Upper lobe of right lung (tissue), 1 donor: ENCODE results near the gene RPL27A. TPM values are rescaled to one million over a fixed set of nuclear protein-coding genes. Genes with fewer than 3 reads are reported as not detected.

Experiments
- ATAC-seq: fragments of 200-7000 bp; cut with Tn5 transposase; one replicate; pipeline ENCODE4 v1.9.1; 2020; ENCODE audit warnings: mild to moderate bottlenecking, moderate library complexity
- DNase-seq: peaks from one replicate; pipeline ENCODE4 v3.0.0-alpha.2; 2020
- H3K27ac ChIP-seq: fragments of 200-600 bp; one replicate; pipeline ENCODE4 v1.8.0; 2022
- H3K27me3 ChIP-seq: fragments of 200-600 bp; one replicate; pipeline ENCODE4 v1.8.0; 2022; ENCODE audit warnings: mild to moderate bottlenecking
- H3K36me3 ChIP-seq: fragments of 200-600 bp; one replicate; pipeline ENCODE4 v1.8.0; 2022
- H3K4me1 ChIP-seq: fragments of 200-600 bp; one replicate; pipeline ENCODE4 v1.8.0; 2022
- H3K4me3 ChIP-seq: fragments of 200-600 bp; one replicate; pipeline ENCODE4 v1.8.0; 2022; ENCODE audit warnings: mild to moderate bottlenecking
- H3K9me3 ChIP-seq: fragments of 200-600 bp; one replicate; pipeline ENCODE4 v1.8.0; 2022
- CTCF ChIP-seq: fragments of 200-600 bp; IDR thresholded peaks from one replicate; pipeline ENCODE4 v1.8.0; 2022; ENCODE audit warnings: antibody characterized with exemption
- intact Hi-C: fragments of 100-400 bp; cut with DNase I; formaldehyde crosslinking; loops from one replicate; pipeline ENCODE4 v1.11.0; 2022
- total RNA-seq: library from RNA; stranded (reverse); fragmentation: NEBNext Ultra II Directional; extraction: Animal tissue kit (Norgen Biotek cat#: 25700); gene quantifications from one replicate; pipeline ENCODE4 v1.2.1, GENCODE V29; 2021
- donor health status: DM: no; HTN: yes; CAD: no; lungs with severe emphysema.

Gene RPL27A
- total RNA-seq, 1 donor from 2014 or later = 835 TPM

DNA sequence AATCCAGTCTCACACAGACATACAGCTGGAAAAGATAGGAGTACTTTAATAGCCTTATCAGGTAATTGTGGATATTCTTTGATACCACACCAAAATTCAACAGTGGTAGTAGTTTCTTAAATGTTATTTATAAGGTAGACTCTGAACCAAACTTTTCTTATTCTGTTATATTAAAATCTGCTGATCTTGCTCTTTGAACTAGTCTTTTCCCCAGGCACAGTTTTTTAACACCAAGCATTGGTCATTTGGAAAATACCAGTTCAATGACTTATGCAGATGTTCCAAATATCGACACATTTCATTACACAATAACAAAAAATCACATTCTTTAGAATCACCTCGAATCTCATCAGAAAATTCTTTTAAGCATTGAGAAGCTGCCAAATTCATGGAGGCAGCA is 7.7 kb upstream of the RPL27A start:
- Histone ChIP-seq H3K4me1 (peaks cover 8% of the 10 kb centered on the region), H3K27me3 (no peaks in the 10 kb centered on the region), H3K36me3 (peaks cover 38% of the 10 kb centered on the region), H3K4me3 (no peak overlapping the region), H3K9me3 (no peaks in the 10 kb centered on the region), H3K27ac (no peak overlapping the region)
- intact Hi-C loops = no loop called here
- ATAC-seq (no peak), DNase-seq (no peak)
- TF ChIP-seq CTCF = no peak

- no peak for ATAC-seq
- H3K9me3 ChIP-seq = no peaks in the 10 kb centered on the region
- intact Hi-C loops = no loop called here
- H3K27me3 ChIP-seq = no peaks in the 10 kb centered on the region
- H3K36me3 ChIP-seq = peaks cover 29% of the 10 kb centered on the region
- H3K27ac ChIP-seq = no peak overlapping the region
- H3K4me3 ChIP-seq = no peak overlapping the region
- TF ChIP-seq CTCF = no peak
- no peak for DNase-seq
- peaks cover 2% of the 10 kb centered on the region for H3K4me1 ChIP-seq
These were observed 6.1 kb upstream of the RPL27A start for GRCh38 chr11:8676458-8676857.

- intact Hi-C loops = no loop called here
- H3K27ac ChIP-seq = no peak overlapping the region
- peaks cover 23% of the 10 kb centered on the region for H3K36me3 ChIP-seq
- no peak for TF ChIP-seq CTCF
- ATAC-seq = no peak
- DNase-seq = no peak
- H3K9me3 ChIP-seq = no peaks in the 10 kb centered on the region
- H3K27me3 ChIP-seq = no peaks in the 10 kb centered on the region
- H3K4me1 ChIP-seq = peaks cover 10% of the 10 kb centered on the region
- no peak overlapping the region for H3K4me3 ChIP-seq
These were observed 3.6 kb upstream of the RPL27A start for GRCh38 chr11:8679006-8679405.

GRCh38 chr11:8681837-8682302 is 722 bp upstream of the RPL27A start:
- intact Hi-C loops = no loop called here
- ATAC-seq (no peak), DNase-seq (no peak)
- no peaks in the 10 kb centered on the region for H3K27me3 ChIP-seq
- no peak for TF ChIP-seq CTCF
- H3K27ac ChIP-seq = peak overlapping the region; percentile 99
- peak overlapping the region; percentile 98 for H3K4me3 ChIP-seq
- peaks cover 20% of the 10 kb centered on the region for H3K4me1 ChIP-seq
- H3K36me3 ChIP-seq = peaks cover 43% of the 10 kb centered on the region
- no peaks in the 10 kb centered on the region for H3K9me3 ChIP-seq

- peak overlapping the region; percentile 99 for H3K27ac ChIP-seq
- intact Hi-C loops = no loop called here
- H3K4me1 ChIP-seq = peaks cover 28% of the 10 kb centered on the region
- no peaks in the 10 kb centered on the region for H3K27me3 ChIP-seq
- peaks cover 40% of the 10 kb centered on the region for H3K36me3 ChIP-seq
- DNase-seq = peak; percentile 71
- peak; percentile 14 for ATAC-seq
- no peaks in the 10 kb centered on the region for H3K9me3 ChIP-seq
- TF ChIP-seq CTCF = no peak
- peak overlapping the region; percentile 98 for H3K4me3 ChIP-seq
These were observed 669 bp downstream of the RPL27A start for GRCh38 chr11:8683115-8683807.
